Measurements from ENCODE around the gene MTPN.

The MTPN gene

GRCh38 chr7:135911099-135911498, 66.1 kb downstream of the MTPN start:
- TF ChIP-seq CTCF (IDR thresholded peaks at IDR 0.05; ENCODE audit: insufficient read depth, low read depth, low read length, missing control alignments): no peak
- DNase-seq (ENCODE audit: low read depth): no peak
- H3K4me3 ChIP-seq (ENCODE audit: low read length): no peak overlapping the region

- H3K4me3 ChIP-seq (ENCODE audit: low read length): no peak overlapping the region
- DNase-seq (ENCODE audit: low read depth): no peak
- TF ChIP-seq CTCF (IDR thresholded peaks at IDR 0.05; ENCODE audit: insufficient read depth, low read depth, low read length, missing control alignments): no peak
Observed at GRCh38 chr7:135910393-135911036, 66.6 kb downstream of the MTPN start.

- H3K4me3 ChIP-seq (ENCODE audit: low read length): no peak overlapping the region
- peak; percentile 16 for DNase-seq (ENCODE audit: low read depth)
- TF ChIP-seq CTCF (IDR thresholded peaks at IDR 0.05; ENCODE audit: insufficient read depth, low read depth, low read length, missing control alignments): no peak
Observed at GRCh38 chr7:135905858-135906257, 71.3 kb downstream of the MTPN start.

GRCh38 chr7:135905355-135905754, 71.8 kb downstream of the MTPN start:
- H3K4me3 ChIP-seq (ENCODE audit: low read length): no peak overlapping the region
- DNase-seq (ENCODE audit: low read depth): no peak
- TF ChIP-seq CTCF (IDR thresholded peaks at IDR 0.05; ENCODE audit: insufficient read depth, low read depth, low read length, missing control alignments): no peak

- H3K4me3 ChIP-seq (ENCODE audit: low read length): no peak overlapping the region
- no peak for TF ChIP-seq CTCF (IDR thresholded peaks at IDR 0.05; ENCODE audit: insufficient read depth, low read depth, low read length, missing control alignments)
- DNase-seq (ENCODE audit: low read depth): no peak
Observed at GRCh38 chr7:135904282-135904681, 72.9 kb downstream of the MTPN start.

GRCh38 chr7:135901585-135902540, 75.3 kb downstream of the MTPN start:
- H3K4me3 ChIP-seq (ENCODE audit: low read length): no peak overlapping the region
- no peak for DNase-seq (ENCODE audit: low read depth)
- no peak for TF ChIP-seq CTCF (IDR thresholded peaks at IDR 0.05; ENCODE audit: insufficient read depth, low read depth, low read length, missing control alignments)

All from epithelial cell of esophagus (primary cell).